ENCODE measurements around the gene ATP6V1F.

The ATP6V1F gene

DNA sequence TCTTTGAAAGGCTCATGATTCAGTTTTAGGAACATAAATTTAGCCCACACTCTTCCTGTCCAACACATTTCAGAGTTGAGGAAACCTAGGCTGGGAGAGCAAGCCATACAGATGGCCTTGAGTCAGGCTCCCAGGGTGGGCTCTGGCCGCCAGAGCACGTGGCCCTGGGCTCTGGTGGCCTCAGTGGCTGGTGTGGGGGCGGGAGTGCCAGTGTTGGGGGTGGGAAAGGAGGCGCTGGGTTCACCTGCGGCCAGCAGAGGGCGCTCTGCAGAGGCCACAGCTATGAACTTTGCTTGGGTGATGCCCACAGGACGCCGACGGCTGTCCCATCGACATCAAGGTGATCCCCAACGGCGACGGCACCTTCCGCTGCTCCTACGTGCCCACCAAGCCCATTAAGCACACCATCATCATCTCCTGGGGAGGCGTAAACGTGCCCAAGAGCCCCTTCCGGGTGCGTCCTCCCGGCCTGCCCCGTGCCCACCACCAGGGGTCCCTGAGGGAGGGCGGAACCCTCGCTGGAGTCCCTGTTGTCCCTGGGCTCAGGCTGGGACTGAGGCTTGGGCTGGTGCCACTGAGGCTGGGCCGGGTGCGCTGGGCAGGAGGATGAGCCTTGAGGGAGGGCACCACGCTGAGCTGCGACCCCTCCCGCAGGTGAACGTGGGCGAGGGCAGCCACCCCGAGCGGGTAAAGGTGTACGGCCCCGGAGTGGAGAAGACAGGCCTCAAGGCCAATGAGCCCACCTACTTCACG is 20.6 kb upstream of the ATP6V1F start:
- H3K4me3 ChIP-seq (ENCODE audit: low read depth in 1 of 2, low read length in 2 of 2), result no peak overlapping the region
- no peaks in the 10 kb centered on the region for H3K4me1 ChIP-seq (ENCODE audit: control insufficient read depth in 1 of 2, insufficient read depth in 2 of 2, low read length in 2 of 2)
- no peaks in the 10 kb centered on the region for H3K9me3 ChIP-seq (ENCODE audit: control insufficient read depth in 1 of 2, low read length in 2 of 2)
- H3K36me3 ChIP-seq (ENCODE audit: control insufficient read depth in 1 of 2, insufficient read depth in 2 of 2, low read length in 2 of 2), result no peaks in the 10 kb centered on the region
- no peak overlapping the region for H3K9ac ChIP-seq (ENCODE audit: low read depth in 1 of 2, low read length in 2 of 2)
- no peak overlapping the region for H3K27ac ChIP-seq (ENCODE audit: low read depth, low read length)
- H3K27me3 ChIP-seq (ENCODE audit: control insufficient read depth in 1 of 2, insufficient read depth in 2 of 2, low read length in 2 of 2), result no peaks in the 10 kb centered on the region

DNA sequence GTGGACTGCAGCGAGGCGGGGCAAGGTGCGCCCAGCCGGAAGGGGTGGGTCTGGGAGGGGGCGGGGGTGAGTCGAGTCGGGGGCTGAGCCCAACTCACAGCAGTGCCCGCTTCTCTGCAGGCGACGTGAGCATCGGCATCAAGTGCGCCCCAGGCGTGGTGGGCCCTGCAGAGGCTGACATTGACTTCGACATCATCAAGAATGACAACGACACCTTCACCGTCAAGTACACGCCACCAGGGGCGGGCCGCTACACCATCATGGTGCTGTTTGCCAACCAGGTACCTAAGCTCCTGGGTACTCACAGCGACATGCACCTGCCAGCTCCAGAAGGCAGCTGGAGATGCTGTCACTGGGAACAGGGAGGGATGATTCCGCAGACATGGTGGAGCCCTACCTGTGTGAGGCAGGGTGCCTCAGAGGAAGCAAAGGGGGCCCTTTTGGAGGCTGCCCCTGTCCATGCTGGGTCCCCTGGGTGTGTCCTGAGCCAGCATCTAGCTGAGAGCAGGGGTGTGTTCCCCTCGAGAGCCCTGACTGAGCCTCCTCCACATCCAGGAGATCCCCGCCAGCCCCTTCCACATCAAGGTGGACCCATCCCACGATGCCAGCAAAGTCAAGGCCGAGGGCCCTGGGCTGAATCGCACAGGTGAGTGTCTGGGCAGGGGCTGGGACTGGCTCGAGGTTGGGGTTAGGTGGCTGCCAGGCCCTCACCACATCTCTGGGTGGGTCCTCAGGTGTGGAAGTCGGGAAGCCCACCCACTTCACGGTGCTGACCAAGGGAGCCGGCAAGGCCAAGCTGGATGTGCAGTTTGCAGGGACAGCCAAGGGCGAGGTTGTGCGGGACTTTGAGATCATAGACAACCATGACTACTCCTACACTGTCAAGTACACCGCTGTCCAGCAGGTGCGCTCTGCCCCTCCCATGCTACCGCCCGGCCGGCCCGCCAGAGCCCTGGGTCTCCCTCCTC is 19.7 kb upstream of the ATP6V1F start:
- Histone ChIP-seq H3K9me3 (ENCODE audit: control insufficient read depth in 1 of 2, low read length in 2 of 2) (no peaks in the 10 kb centered on the region), H3K36me3 (ENCODE audit: control insufficient read depth in 1 of 2, insufficient read depth in 2 of 2, low read length in 2 of 2) (no peaks in the 10 kb centered on the region), H3K4me3 (ENCODE audit: low read depth in 1 of 2, low read length in 2 of 2) (no peak overlapping the region), H3K27me3 (ENCODE audit: control insufficient read depth in 1 of 2, insufficient read depth in 2 of 2, low read length in 2 of 2) (no peaks in the 10 kb centered on the region), H3K4me1 (ENCODE audit: control insufficient read depth in 1 of 2, insufficient read depth in 2 of 2, low read length in 2 of 2) (no peaks in the 10 kb centered on the region), H3K9ac (ENCODE audit: low read depth in 1 of 2, low read length in 2 of 2) (no peak overlapping the region), H3K27ac (ENCODE audit: low read depth, low read length) (no peak overlapping the region)

DNA sequence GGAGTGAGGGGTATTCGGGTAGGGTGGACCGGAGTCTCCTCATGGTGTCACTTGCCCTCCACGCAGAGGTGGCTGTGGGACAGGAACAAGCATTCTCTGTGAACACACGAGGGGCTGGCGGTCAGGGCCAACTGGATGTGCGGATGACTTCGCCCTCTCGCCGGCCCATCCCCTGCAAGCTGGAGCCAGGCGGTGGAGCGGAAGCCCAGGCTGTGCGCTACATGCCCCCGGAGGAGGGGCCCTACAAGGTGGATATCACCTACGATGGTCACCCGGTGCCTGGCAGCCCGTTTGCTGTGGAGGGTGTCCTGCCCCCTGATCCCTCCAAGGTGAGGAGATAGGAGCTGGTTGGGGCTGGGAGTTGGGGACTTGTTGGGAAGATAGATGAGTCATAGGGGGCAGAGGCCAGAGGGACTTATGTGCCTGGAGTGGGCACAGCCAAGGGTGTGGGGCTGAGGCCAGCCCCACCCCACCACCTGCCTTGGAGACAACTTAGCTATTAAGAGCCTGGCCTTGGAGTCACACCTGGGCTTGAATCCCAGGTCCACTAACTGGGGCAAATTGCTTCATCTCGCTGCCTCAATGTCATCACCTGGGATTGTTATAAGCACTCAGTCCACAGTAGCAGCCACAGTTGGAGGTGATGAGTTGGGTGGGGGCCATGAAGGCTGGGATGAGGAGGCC is 18.6 kb upstream of the ATP6V1F start:
- H3K9ac ChIP-seq (ENCODE audit: low read depth in 1 of 2, low read length in 2 of 2), result no peak overlapping the region
- no peaks in the 10 kb centered on the region for H3K9me3 ChIP-seq (ENCODE audit: control insufficient read depth in 1 of 2, low read length in 2 of 2)
- H3K27ac ChIP-seq (ENCODE audit: low read depth, low read length), result no peak overlapping the region
- no peaks in the 10 kb centered on the region for H3K36me3 ChIP-seq (ENCODE audit: control insufficient read depth in 1 of 2, insufficient read depth in 2 of 2, low read length in 2 of 2)
- H3K27me3 ChIP-seq (ENCODE audit: control insufficient read depth in 1 of 2, insufficient read depth in 2 of 2, low read length in 2 of 2), result no peaks in the 10 kb centered on the region
- no peak overlapping the region for H3K4me3 ChIP-seq (ENCODE audit: low read depth in 1 of 2, low read length in 2 of 2)
- no peaks in the 10 kb centered on the region for H3K4me1 ChIP-seq (ENCODE audit: control insufficient read depth in 1 of 2, insufficient read depth in 2 of 2, low read length in 2 of 2)

DNA sequence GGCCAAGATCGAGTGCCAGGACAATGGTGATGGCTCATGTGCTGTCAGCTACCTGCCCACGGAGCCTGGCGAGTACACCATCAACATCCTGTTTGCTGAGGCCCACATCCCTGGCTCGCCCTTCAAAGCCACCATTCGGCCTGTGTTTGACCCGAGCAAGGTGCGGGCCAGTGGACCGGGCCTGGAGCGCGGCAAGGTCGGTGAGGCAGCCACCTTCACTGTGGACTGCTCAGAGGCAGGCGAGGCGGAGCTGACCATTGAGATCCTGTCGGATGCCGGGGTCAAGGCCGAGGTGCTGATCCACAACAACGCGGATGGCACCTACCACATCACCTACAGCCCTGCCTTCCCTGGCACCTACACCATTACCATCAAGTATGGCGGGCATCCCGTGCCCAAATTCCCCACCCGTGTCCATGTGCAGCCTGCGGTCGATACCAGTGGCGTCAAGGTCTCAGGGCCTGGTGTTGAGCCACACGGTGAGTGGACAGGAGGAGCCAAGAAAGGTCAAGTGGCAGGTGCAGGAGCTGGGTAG is 17.8 kb upstream of the ATP6V1F start:
- no peaks in the 10 kb centered on the region for H3K36me3 ChIP-seq (ENCODE audit: control insufficient read depth in 1 of 2, insufficient read depth in 2 of 2, low read length in 2 of 2)
- no peak overlapping the region for H3K27ac ChIP-seq (ENCODE audit: low read depth, low read length)
- no peaks in the 10 kb centered on the region for H3K9me3 ChIP-seq (ENCODE audit: control insufficient read depth in 1 of 2, low read length in 2 of 2)
- no peaks in the 10 kb centered on the region for H3K4me1 ChIP-seq (ENCODE audit: control insufficient read depth in 1 of 2, insufficient read depth in 2 of 2, low read length in 2 of 2)
- H3K27me3 ChIP-seq (ENCODE audit: control insufficient read depth in 1 of 2, insufficient read depth in 2 of 2, low read length in 2 of 2), result no peaks in the 10 kb centered on the region
- H3K4me3 ChIP-seq (ENCODE audit: low read depth in 1 of 2, low read length in 2 of 2), result no peak overlapping the region
- no peak overlapping the region for H3K9ac ChIP-seq (ENCODE audit: low read depth in 1 of 2, low read length in 2 of 2)

DNA sequence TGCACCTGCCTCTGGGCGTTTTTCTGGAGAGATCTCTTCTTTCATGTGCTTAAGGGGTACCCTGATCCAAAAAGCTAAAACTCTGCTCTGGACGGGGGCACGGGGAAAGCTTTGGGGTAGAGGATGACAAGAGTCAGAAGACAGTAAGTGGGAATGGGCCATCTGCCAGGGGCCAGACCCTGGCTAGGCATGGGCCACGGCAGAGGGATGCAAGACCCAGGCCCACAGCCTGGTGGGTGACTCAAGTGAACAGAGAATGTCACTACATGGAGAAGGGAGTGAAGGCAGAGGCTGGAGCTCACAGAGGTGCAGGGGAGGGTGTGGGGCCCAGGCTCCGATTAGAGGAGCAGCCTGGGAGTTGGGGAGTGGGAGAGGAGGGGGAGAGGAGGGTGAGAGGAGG is 17.2 kb upstream of the ATP6V1F start:
- no peak overlapping the region for H3K4me3 ChIP-seq (ENCODE audit: low read depth in 1 of 2, low read length in 2 of 2)
- no peaks in the 10 kb centered on the region for H3K27me3 ChIP-seq (ENCODE audit: control insufficient read depth in 1 of 2, insufficient read depth in 2 of 2, low read length in 2 of 2)
- H3K36me3 ChIP-seq (ENCODE audit: control insufficient read depth in 1 of 2, insufficient read depth in 2 of 2, low read length in 2 of 2), result no peaks in the 10 kb centered on the region
- H3K27ac ChIP-seq (ENCODE audit: low read depth, low read length), result no peak overlapping the region
- no peaks in the 10 kb centered on the region for H3K4me1 ChIP-seq (ENCODE audit: control insufficient read depth in 1 of 2, insufficient read depth in 2 of 2, low read length in 2 of 2)
- H3K9ac ChIP-seq (ENCODE audit: low read depth in 1 of 2, low read length in 2 of 2), result no peak overlapping the region
- H3K9me3 ChIP-seq (ENCODE audit: control insufficient read depth in 1 of 2, low read length in 2 of 2), result no peaks in the 10 kb centered on the region

DNA sequence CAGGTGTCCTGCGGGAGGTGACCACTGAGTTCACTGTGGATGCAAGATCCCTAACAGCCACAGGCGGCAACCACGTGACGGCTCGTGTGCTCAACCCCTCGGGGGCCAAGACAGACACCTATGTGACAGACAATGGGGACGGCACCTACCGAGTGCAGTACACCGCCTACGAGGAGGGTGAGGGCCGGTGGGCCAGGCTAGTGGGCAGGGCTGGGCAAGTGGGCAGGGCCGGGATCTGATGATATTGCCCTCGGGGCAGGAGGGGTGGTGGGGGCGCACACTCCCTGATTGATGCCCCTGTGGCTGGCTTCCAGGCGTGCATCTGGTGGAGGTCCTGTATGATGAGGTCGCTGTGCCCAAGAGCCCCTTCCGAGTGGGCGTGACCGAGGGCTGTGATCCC is 16.7 kb upstream of the ATP6V1F start:
- no peaks in the 10 kb centered on the region for H3K27me3 ChIP-seq (ENCODE audit: control insufficient read depth in 1 of 2, insufficient read depth in 2 of 2, low read length in 2 of 2)
- no peak overlapping the region for H3K9ac ChIP-seq (ENCODE audit: low read depth in 1 of 2, low read length in 2 of 2)
- no peak overlapping the region for H3K27ac ChIP-seq (ENCODE audit: low read depth, low read length)
- H3K4me3 ChIP-seq (ENCODE audit: low read depth in 1 of 2, low read length in 2 of 2), result no peak overlapping the region
- no peaks in the 10 kb centered on the region for H3K4me1 ChIP-seq (ENCODE audit: control insufficient read depth in 1 of 2, insufficient read depth in 2 of 2, low read length in 2 of 2)
- no peaks in the 10 kb centered on the region for H3K36me3 ChIP-seq (ENCODE audit: control insufficient read depth in 1 of 2, insufficient read depth in 2 of 2, low read length in 2 of 2)
- H3K9me3 ChIP-seq (ENCODE audit: control insufficient read depth in 1 of 2, low read length in 2 of 2), result no peaks in the 10 kb centered on the region

DNA sequence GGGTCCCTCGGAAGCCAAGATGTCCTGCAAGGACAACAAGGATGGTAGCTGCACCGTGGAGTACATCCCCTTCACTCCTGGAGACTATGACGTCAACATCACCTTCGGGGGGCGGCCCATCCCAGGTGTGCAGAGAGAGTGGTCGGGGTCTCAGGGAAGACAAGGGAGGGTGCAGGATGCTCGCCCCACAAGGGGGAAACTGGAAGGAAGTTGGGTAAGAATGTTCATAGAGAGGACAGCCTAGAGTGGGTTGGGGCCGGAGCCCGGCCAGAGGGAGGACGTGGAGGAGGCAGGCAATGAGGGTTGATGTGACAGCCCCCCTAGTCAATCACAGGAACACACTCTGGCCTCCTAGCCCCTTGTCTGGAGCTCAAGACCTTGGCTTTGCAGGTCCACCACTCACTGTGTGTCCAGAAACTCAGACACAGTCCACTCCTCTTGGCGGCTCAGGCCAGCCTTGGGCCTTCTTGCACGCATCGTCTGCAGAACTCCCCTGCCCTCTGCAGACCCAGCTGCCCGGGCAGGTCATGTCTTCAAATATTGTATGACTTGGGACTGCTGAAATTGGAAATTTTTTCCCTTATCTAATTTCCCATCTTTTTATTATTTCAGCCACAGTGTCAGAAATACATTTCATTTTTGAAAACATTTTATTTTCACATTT is 15.7 kb upstream of the ATP6V1F start:
- Histone ChIP-seq H3K4me1 (ENCODE audit: control insufficient read depth in 1 of 2, insufficient read depth in 2 of 2, low read length in 2 of 2) (no peaks in the 10 kb centered on the region), H3K36me3 (ENCODE audit: control insufficient read depth in 1 of 2, insufficient read depth in 2 of 2, low read length in 2 of 2) (no peaks in the 10 kb centered on the region), H3K9ac (ENCODE audit: low read depth in 1 of 2, low read length in 2 of 2) (no peak overlapping the region), H3K27me3 (ENCODE audit: control insufficient read depth in 1 of 2, insufficient read depth in 2 of 2, low read length in 2 of 2) (no peaks in the 10 kb centered on the region), H3K27ac (ENCODE audit: low read depth, low read length) (no peak overlapping the region), H3K4me3 (ENCODE audit: low read depth in 1 of 2, low read length in 2 of 2) (no peak overlapping the region), H3K9me3 (ENCODE audit: control insufficient read depth in 1 of 2, low read length in 2 of 2) (no peaks in the 10 kb centered on the region)

DNA sequence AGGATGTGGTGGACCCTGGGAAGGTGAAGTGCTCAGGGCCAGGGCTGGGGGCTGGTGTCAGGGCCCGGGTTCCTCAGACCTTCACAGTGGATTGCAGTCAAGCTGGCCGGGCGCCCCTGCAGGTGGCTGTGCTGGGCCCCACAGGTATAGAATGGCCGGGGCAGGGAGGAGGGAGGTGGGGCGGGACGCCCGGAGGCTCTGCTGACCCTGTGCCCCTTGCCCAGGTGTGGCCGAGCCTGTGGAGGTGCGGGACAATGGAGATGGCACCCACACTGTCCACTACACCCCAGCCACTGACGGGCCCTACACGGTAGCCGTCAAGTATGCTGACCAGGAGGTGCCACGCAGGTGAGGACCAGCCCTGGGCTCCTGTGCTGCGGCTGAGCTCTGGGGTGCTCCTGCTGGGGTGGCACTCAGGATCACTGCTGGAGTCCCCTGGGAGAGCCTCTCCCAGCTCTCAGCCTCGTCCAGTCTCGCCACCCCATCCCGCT is 14.9 kb upstream of the ATP6V1F start:
- no peaks in the 10 kb centered on the region for H3K27me3 ChIP-seq (ENCODE audit: control insufficient read depth in 1 of 2, insufficient read depth in 2 of 2, low read length in 2 of 2)
- H3K4me3 ChIP-seq (ENCODE audit: low read depth in 1 of 2, low read length in 2 of 2), result no peak overlapping the region
- no peak overlapping the region for H3K27ac ChIP-seq (ENCODE audit: low read depth, low read length)
- H3K9me3 ChIP-seq (ENCODE audit: control insufficient read depth in 1 of 2, low read length in 2 of 2), result no peaks in the 10 kb centered on the region
- H3K9ac ChIP-seq (ENCODE audit: low read depth in 1 of 2, low read length in 2 of 2), result no peak overlapping the region
- no peaks in the 10 kb centered on the region for H3K4me1 ChIP-seq (ENCODE audit: control insufficient read depth in 1 of 2, insufficient read depth in 2 of 2, low read length in 2 of 2)
- H3K36me3 ChIP-seq (ENCODE audit: control insufficient read depth in 1 of 2, insufficient read depth in 2 of 2, low read length in 2 of 2), result no peaks in the 10 kb centered on the region

DNA sequence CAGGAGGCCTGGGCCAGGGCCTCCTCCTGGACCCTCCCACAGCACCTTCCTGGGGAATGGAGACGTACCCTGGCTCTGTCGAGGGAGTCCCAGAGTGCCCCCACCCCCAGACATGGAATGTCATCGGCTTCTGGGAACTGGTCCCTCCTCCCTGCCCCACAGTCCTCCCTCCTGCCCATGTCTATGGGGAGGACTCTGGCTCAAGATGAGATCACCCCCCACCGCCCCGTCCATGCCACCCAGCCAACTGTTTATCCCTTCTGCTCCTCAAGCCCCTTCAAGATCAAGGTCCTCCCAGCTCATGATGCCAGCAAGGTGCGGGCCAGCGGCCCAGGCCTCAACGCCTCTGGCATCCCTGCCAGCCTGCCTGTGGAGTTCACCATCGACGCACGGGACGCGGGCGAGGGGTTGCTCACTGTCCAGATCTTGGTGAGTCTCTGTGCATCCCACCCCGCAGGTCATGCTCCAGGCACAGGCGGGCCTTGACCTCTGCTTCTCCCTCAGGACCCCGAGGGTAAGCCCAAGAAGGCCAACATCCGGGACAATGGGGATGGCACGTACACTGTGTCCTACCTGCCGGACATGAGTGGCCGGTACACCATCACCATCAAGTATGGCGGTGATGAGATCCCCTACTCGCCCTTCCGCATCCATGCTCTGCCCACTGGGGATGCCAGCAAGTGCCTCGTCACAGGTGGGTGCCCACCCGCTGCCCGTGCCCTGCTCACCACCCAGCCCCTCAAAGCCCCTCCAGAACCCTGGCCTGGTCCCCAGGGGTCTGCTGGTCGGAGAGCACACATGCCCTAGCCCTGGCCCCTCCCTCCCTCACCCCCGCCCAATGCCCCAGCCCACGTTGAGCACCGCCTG is 14.1 kb upstream of the ATP6V1F start:
- H3K4me3 ChIP-seq (ENCODE audit: low read depth in 1 of 2, low read length in 2 of 2), result no peak overlapping the region
- H3K9me3 ChIP-seq (ENCODE audit: control insufficient read depth in 1 of 2, low read length in 2 of 2), result no peaks in the 10 kb centered on the region
- H3K9ac ChIP-seq (ENCODE audit: low read depth in 1 of 2, low read length in 2 of 2), result no peak overlapping the region
- H3K36me3 ChIP-seq (ENCODE audit: control insufficient read depth in 1 of 2, insufficient read depth in 2 of 2, low read length in 2 of 2), result no peaks in the 10 kb centered on the region
- no peak overlapping the region for H3K27ac ChIP-seq (ENCODE audit: low read depth, low read length)
- H3K27me3 ChIP-seq (ENCODE audit: control insufficient read depth in 1 of 2, insufficient read depth in 2 of 2, low read length in 2 of 2), result no peaks in the 10 kb centered on the region
- H3K4me1 ChIP-seq (ENCODE audit: control insufficient read depth in 1 of 2, insufficient read depth in 2 of 2, low read length in 2 of 2), result no peaks in the 10 kb centered on the region

Data from duodenal mucosa (tissue), 2 donors.